Activated B cell treated with CpG ODN at 0.5 μM for 24 hours (primary cell): ENCODE measurements around the gene PPP2R2B. TPM values are rescaled to one million over a fixed set of nuclear protein-coding genes. Genes with fewer than 3 reads are reported as not detected.

Experiments used
- ATAC-seq: fragments of 200-7000 bp; cut with Tn5 transposase; one replicate; pipeline ENCODE4 v1.10.0; 2021; ENCODE audit warnings: low read depth, mild to moderate bottlenecking, moderate library complexity
- CTCF ChIA-PET: fragments of 350-600 bp; sonication (Branson Sonifier 250); formaldehyde crosslinking; loops from one replicate; lab custom pipeline; 2021; ENCODE audit warnings: antibody characterized with exemption; lab: Charles Lee
- POLR2A ChIA-PET: fragments of 350-600 bp; sonication (Branson Sonifier 250); formaldehyde crosslinking; loops from one replicate; lab custom pipeline; 2021; ENCODE audit warnings: antibody characterized with exemption; lab: Charles Lee
- DNase-seq: peaks from one replicate; pipeline ENCODE4 v3.0.0; 2022
- H3K27ac Mint-ChIP-seq: one replicate; pipeline ENCODE4 v1.8.0; 2020; ENCODE audit warnings: mixed read lengths
- H3K27me3 Mint-ChIP-seq: one replicate; pipeline ENCODE4 v1.8.0; 2021; ENCODE audit warnings: mixed read lengths
- H3K36me3 Mint-ChIP-seq: one replicate; pipeline ENCODE4 v1.8.0; 2021; ENCODE audit warnings: low read depth, mixed read lengths
- H3K4me1 Mint-ChIP-seq: one replicate; pipeline ENCODE4 v1.8.0; 2021; ENCODE audit warnings: mixed read lengths
- H3K4me3 Mint-ChIP-seq: one replicate; pipeline ENCODE4 v1.8.0; 2020; ENCODE audit warnings: mild to moderate bottlenecking, mixed read lengths
- H3K9me3 Mint-ChIP-seq: one replicate; pipeline ENCODE4 v1.8.0; 2020; ENCODE audit warnings: mixed read lengths
- intact Hi-C: fragments of 100-400 bp; cut with micrococcal nuclease; formaldehyde crosslinking; loops from one replicate; pipeline ENCODE4 v1.15.1; 2024
- total RNA-seq: library from RNA; stranded (reverse); gene quantifications from 2 replicates; pipeline ENCODE4 v1.2.3, GENCODE V29; 2022
- TF ChIP-seq, protein P1 (sequence below): fragments of 200-600 bp; IDR thresholded peaks from one replicate; pipeline ENCODE4 v1.8.0; 2022; ENCODE audit warnings: antibody characterized with exemption, mild to moderate bottlenecking

Gene PPP2R2B
- total RNA-seq, 1 donor from 2014 or later = not detected

GRCh38 chr5:146553446-146553845 is 325.1 kb downstream of the PPP2R2B start:
- H3K27ac Mint-ChIP-seq = no peak overlapping the region
- no peak for DNase-seq
- no peaks in the 10 kb centered on the region for H3K36me3 Mint-ChIP-seq
- intact Hi-C loops = no loop called here
- no peak overlapping the region for H3K4me3 Mint-ChIP-seq
- ChIA-PET POLR2A (no interaction called here), CTCF (no interaction called here)
- no peak for ATAC-seq
- H3K9me3 Mint-ChIP-seq = no peaks in the 10 kb centered on the region
- TF ChIP-seq, protein P1, sequence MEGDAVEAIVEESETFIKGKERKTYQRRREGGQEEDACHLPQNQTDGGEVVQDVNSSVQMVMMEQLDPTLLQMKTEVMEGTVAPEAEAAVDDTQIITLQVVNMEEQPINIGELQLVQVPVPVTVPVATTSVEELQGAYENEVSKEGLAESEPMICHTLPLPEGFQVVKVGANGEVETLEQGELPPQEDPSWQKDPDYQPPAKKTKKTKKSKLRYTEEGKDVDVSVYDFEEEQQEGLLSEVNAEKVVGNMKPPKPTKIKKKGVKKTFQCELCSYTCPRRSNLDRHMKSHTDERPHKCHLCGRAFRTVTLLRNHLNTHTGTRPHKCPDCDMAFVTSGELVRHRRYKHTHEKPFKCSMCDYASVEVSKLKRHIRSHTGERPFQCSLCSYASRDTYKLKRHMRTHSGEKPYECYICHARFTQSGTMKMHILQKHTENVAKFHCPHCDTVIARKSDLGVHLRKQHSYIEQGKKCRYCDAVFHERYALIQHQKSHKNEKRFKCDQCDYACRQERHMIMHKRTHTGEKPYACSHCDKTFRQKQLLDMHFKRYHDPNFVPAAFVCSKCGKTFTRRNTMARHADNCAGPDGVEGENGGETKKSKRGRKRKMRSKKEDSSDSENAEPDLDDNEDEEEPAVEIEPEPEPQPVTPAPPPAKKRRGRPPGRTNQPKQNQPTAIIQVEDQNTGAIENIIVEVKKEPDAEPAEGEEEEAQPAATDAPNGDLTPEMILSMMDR = no peak
- no peaks in the 10 kb centered on the region for H3K4me1 Mint-ChIP-seq
- peaks cover 3% of the 10 kb centered on the region for H3K27me3 Mint-ChIP-seq

DNA sequence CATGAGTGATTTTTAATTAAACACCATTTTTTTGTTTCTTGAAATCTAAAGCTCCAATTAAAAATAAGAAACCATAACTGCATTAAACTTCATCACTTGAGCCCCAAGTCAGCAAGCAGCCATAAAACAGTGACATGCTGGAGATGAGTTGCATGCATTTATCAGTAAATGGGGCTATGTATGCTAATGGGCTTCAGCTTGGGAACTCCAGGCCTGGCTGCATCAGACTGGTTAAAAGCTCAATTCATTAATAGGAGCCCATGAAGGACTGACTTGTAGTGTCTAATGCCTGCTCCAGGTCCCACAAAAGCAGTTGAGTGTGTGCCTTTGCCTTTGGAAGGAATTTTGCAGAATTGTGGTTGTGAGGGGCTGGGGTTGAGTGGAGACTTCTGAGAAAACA is 328.9 kb downstream of the PPP2R2B start:
- CTCF ChIA-PET = no interaction called here
- POLR2A ChIA-PET = no interaction called here
- Mint-ChIP-seq H3K27ac (no peak overlapping the region), H3K27me3 (peaks cover 7% of the 10 kb centered on the region), H3K9me3 (no peaks in the 10 kb centered on the region), H3K4me1 (no peaks in the 10 kb centered on the region), H3K4me3 (no peak overlapping the region), H3K36me3 (no peaks in the 10 kb centered on the region)
- TF ChIP-seq, protein P1 = no peak
- DNase-seq (no peak), ATAC-seq (no peak)
- intact Hi-C loops = no loop called here

- Mint-ChIP-seq H3K36me3 (no peaks in the 10 kb centered on the region), H3K9me3 (no peaks in the 10 kb centered on the region), H3K4me1 (no peaks in the 10 kb centered on the region), H3K4me3 (no peak overlapping the region), H3K27me3 (peaks cover 7% of the 10 kb centered on the region), H3K27ac (no peak overlapping the region)
- ChIA-PET CTCF (no interaction called here), POLR2A (no interaction called here)
- intact Hi-C loops = no loop called here
- TF ChIP-seq, protein P1 = no peak
- DNase-seq (no peak), ATAC-seq (no peak)
Measured at GRCh38 chr5:146548781-146549449, 329.6 kb downstream of the PPP2R2B start.

- Mint-ChIP-seq H3K4me3 (no peak overlapping the region), H3K27ac (no peak overlapping the region), H3K36me3 (no peaks in the 10 kb centered on the region), H3K27me3 (peaks cover 9% of the 10 kb centered on the region), H3K9me3 (no peaks in the 10 kb centered on the region), H3K4me1 (peaks cover 2% of the 10 kb centered on the region)
- no peak for ATAC-seq
- TF ChIP-seq, protein P1 = no peak
- POLR2A ChIA-PET = no interaction called here
- DNase-seq = no peak
- CTCF ChIA-PET = no interaction called here
- intact Hi-C loops = no loop called here
Measured at GRCh38 chr5:146544232-146544631, 334.3 kb downstream of the PPP2R2B start.

- no peak overlapping the region for H3K27ac Mint-ChIP-seq
- H3K27me3 Mint-ChIP-seq = peaks cover 5% of the 10 kb centered on the region
- intact Hi-C loops = loop anchor here (1.0 to 2.0 kb wide), 2 partner anchors 424 to 1281 kb away; no protein-coding TSS in a partner anchor
- H3K4me3 Mint-ChIP-seq = no peak overlapping the region
- no peaks in the 10 kb centered on the region for H3K9me3 Mint-ChIP-seq
- H3K36me3 Mint-ChIP-seq = no peaks in the 10 kb centered on the region
- DNase-seq (peak; percentile 36), ATAC-seq (peak; percentile 81)
- CTCF ChIA-PET = interaction anchor here (1.1 to 2.9 kb wide), 5 partner anchors 9 to 646 kb away, joined by 3 to 14 read pairs (median 5); no protein-coding TSS in a partner anchor
- peaks cover 2% of the 10 kb centered on the region for H3K4me1 Mint-ChIP-seq
- POLR2A ChIA-PET = no interaction called here
- TF ChIP-seq, protein P1 = peak; percentile 33
Measured at GRCh38 chr5:146541958-146542849, 336.4 kb downstream of the PPP2R2B start.
